Measurements from ENCODE around the gene RNF166. TPM values are rescaled to one million over a fixed set of nuclear protein-coding genes. Genes with fewer than 3 reads are reported as not detected.

The RNF166 gene
- total RNA-seq, 1 donor from 2014 or later, result 22.8 TPM

- no peak for DNase-seq (ENCODE audit: low spot score)
Observed at GRCh38 chr16:88652762-88653063, 53.5 kb downstream of the RNF166 start.

GRCh38 chr16:88651989-88652761 is 54.0 kb downstream of the RNF166 start:
- no peak for DNase-seq (ENCODE audit: low spot score)

- peak; percentile 85 for DNase-seq (ENCODE audit: low spot score)
Observed at GRCh38 chr16:88651276-88651988, 54.8 kb downstream of the RNF166 start.

GRCh38 chr16:88650749-88651275 is 55.4 kb downstream of the RNF166 start, which contains the start of gene CYBA:
Gene CYBA (minus strand): TSS chr16:88651053. CDS start chr16:88651013, 40 bp downstream.
- peak; percentile 85 for DNase-seq (ENCODE audit: low spot score)

GRCh38 chr16:88649924-88650748 is 56.1 kb downstream of the RNF166 start:
- DNase-seq (ENCODE audit: low spot score), result no peak

- no peak for DNase-seq (ENCODE audit: low spot score)
Observed at GRCh38 chr16:88649195-88649923, 56.8 kb downstream of the RNF166 start.

- DNase-seq (ENCODE audit: low spot score), result no peak
Observed at GRCh38 chr16:88647178-88648070, 58.8 kb downstream of the RNF166 start.

Other genes starting within 250 kb of the RNF166 start
- gene ZC3H18, start 136.0 kb downstream of the RNF166 start, total RNA-seq, result 47.3 TPM
- gene IL17C, start 67.8 kb downstream of the RNF166 start, total RNA-seq, result not detected
- gene CYBA, start 55.4 kb downstream of the RNF166 start, total RNA-seq, result 279 TPM
- gene MVD, start 43.3 kb downstream of the RNF166 start, total RNA-seq, result 43.9 TPM
- gene SNAI3, start 19.9 kb downstream of the RNF166 start, total RNA-seq, result 1.8 TPM
- 25.2 TPM for gene CTU2, start 95 bp upstream of the RNF166 start, total RNA-seq
- gene PIEZO1, start 78.8 kb upstream of the RNF166 start, total RNA-seq, result 144 TPM
- 2.1 TPM for gene CDT1, start 97.4 kb upstream of the RNF166 start, total RNA-seq
- 152 TPM for gene APRT, start 105.5 kb upstream of the RNF166 start, total RNA-seq
- 44.4 TPM for gene GALNS, start 150.5 kb upstream of the RNF166 start, total RNA-seq
- 55.3 TPM for gene TRAPPC2L, start 150.7 kb upstream of the RNF166 start, total RNA-seq
- gene PABPN1L, start 160.3 kb upstream of the RNF166 start, total RNA-seq, result not detected